ENCODE results near the gene CBR4.

The CBR4 gene

GRCh38 chr4:169010125-169011023, at the start of gene CBR4:
TSS of gene CBR4 (minus strand) at chr4:169010255. CDS start at chr4:169010089, 166 bp downstream.
- peaks cover 12 to 25% of the 10 kb centered on the region in 2 donors for H3K4me1 ChIP-seq (ENCODE audit: control insufficient read depth in 2 of 2, insufficient read depth in 2 of 2, low read length in 2 of 2)
- peak within 1 kb of the TSS; percentile 86 to 93 for H3K9ac ChIP-seq (ENCODE audit: low read depth in 1 of 2, low read length in 2 of 2)
- no peaks in the 10 kb centered on the region for H3K36me3 ChIP-seq (ENCODE audit: control insufficient read depth in 2 of 2, insufficient read depth in 2 of 2, low read length in 2 of 2)
- H3K4me3 ChIP-seq (ENCODE audit: low read length in 2 of 2) = peak within 1 kb of the TSS; percentile 88 to 95
- peak within 1 kb of the TSS; percentile 95 to 96 for H3K27ac ChIP-seq (ENCODE audit: low read depth in 2 of 2, low read length in 2 of 2)
- no peaks in the 10 kb centered on the region for H3K27me3 ChIP-seq (ENCODE audit: control insufficient read depth in 2 of 2, insufficient read depth in 2 of 2, low read length in 2 of 2)
- H3K9me3 ChIP-seq (ENCODE audit: control insufficient read depth in 2 of 2, low read length in 2 of 2) = no peaks in the 10 kb centered on the region

GRCh38 chr4:169059306-169060211, 49.5 kb upstream of the CBR4 start:
- Histone ChIP-seq H3K4me3 (ENCODE audit: low read length in 2 of 2) (no peak overlapping the region), H3K4me1 (ENCODE audit: control insufficient read depth in 2 of 2, insufficient read depth in 2 of 2, low read length in 2 of 2) (peaks cover 5 to 17% of the 10 kb centered on the region in 2 donors), H3K9me3 (ENCODE audit: control insufficient read depth in 2 of 2, low read length in 2 of 2) (no peaks in the 10 kb centered on the region), H3K27ac (ENCODE audit: low read depth in 2 of 2, low read length in 2 of 2) (peak overlapping the region in 1 of 2 donors; percentile 46), H3K9ac (ENCODE audit: low read depth in 1 of 2, low read length in 2 of 2) (peak overlapping the region in 1 of 2 donors; percentile 9), H3K27me3 (ENCODE audit: control insufficient read depth in 2 of 2, insufficient read depth in 2 of 2, low read length in 2 of 2) (no peaks in the 10 kb centered on the region), H3K36me3 (ENCODE audit: control insufficient read depth in 2 of 2, insufficient read depth in 2 of 2, low read length in 2 of 2) (no peaks in the 10 kb centered on the region)

- Histone ChIP-seq H3K36me3 (ENCODE audit: control insufficient read depth in 2 of 2, insufficient read depth in 2 of 2, low read length in 2 of 2) (no peaks in the 10 kb centered on the region), H3K9me3 (ENCODE audit: control insufficient read depth in 2 of 2, low read length in 2 of 2) (no peaks in the 10 kb centered on the region), H3K27me3 (ENCODE audit: control insufficient read depth in 2 of 2, insufficient read depth in 2 of 2, low read length in 2 of 2) (no peaks in the 10 kb centered on the region), H3K4me3 (ENCODE audit: low read length in 2 of 2) (no peak overlapping the region), H3K9ac (ENCODE audit: low read depth in 1 of 2, low read length in 2 of 2) (no peak overlapping the region), H3K27ac (ENCODE audit: low read depth in 2 of 2, low read length in 2 of 2) (no peak overlapping the region), H3K4me1 (ENCODE audit: control insufficient read depth in 2 of 2, insufficient read depth in 2 of 2, low read length in 2 of 2) (peaks cover 5 to 18% of the 10 kb centered on the region in 2 donors)
Observed at GRCh38 chr4:169058312-169058711, 48.3 kb upstream of the CBR4 start.

- H3K36me3 ChIP-seq (ENCODE audit: control insufficient read depth in 2 of 2, insufficient read depth in 2 of 2, low read length in 2 of 2) = no peaks in the 10 kb centered on the region
- H3K27me3 ChIP-seq (ENCODE audit: control insufficient read depth in 2 of 2, insufficient read depth in 2 of 2, low read length in 2 of 2) = no peaks in the 10 kb centered on the region
- no peak overlapping the region for H3K27ac ChIP-seq (ENCODE audit: low read depth in 2 of 2, low read length in 2 of 2)
- H3K4me3 ChIP-seq (ENCODE audit: low read length in 2 of 2) = no peak overlapping the region
- H3K4me1 ChIP-seq (ENCODE audit: control insufficient read depth in 2 of 2, insufficient read depth in 2 of 2, low read length in 2 of 2) = peaks cover 0 to 4% of the 10 kb centered on the region in 2 donors
- H3K9ac ChIP-seq (ENCODE audit: low read depth in 1 of 2, low read length in 2 of 2) = no peak overlapping the region
- H3K9me3 ChIP-seq (ENCODE audit: control insufficient read depth in 2 of 2, low read length in 2 of 2) = no peaks in the 10 kb centered on the region
Observed at GRCh38 chr4:169054879-169055278, 44.8 kb upstream of the CBR4 start.

- H3K27ac ChIP-seq (ENCODE audit: low read depth in 2 of 2, low read length in 2 of 2) = no peak overlapping the region
- no peak overlapping the region for H3K9ac ChIP-seq (ENCODE audit: low read depth in 1 of 2, low read length in 2 of 2)
- H3K4me3 ChIP-seq (ENCODE audit: low read length in 2 of 2) = no peak overlapping the region
- no peaks in the 10 kb centered on the region for H3K9me3 ChIP-seq (ENCODE audit: control insufficient read depth in 2 of 2, low read length in 2 of 2)
- peaks cover 0 to 4% of the 10 kb centered on the region in 2 donors for H3K4me1 ChIP-seq (ENCODE audit: control insufficient read depth in 2 of 2, insufficient read depth in 2 of 2, low read length in 2 of 2)
- H3K27me3 ChIP-seq (ENCODE audit: control insufficient read depth in 2 of 2, insufficient read depth in 2 of 2, low read length in 2 of 2) = no peaks in the 10 kb centered on the region
- H3K36me3 ChIP-seq (ENCODE audit: control insufficient read depth in 2 of 2, insufficient read depth in 2 of 2, low read length in 2 of 2) = no peaks in the 10 kb centered on the region
Observed at GRCh38 chr4:169052594-169052945, 42.5 kb upstream of the CBR4 start.

- Histone ChIP-seq H3K4me3 (ENCODE audit: low read length in 2 of 2) (no peak overlapping the region), H3K4me1 (ENCODE audit: control insufficient read depth in 2 of 2, insufficient read depth in 2 of 2, low read length in 2 of 2) (peaks cover 0 to 4% of the 10 kb centered on the region in 2 donors), H3K36me3 (ENCODE audit: control insufficient read depth in 2 of 2, insufficient read depth in 2 of 2, low read length in 2 of 2) (no peaks in the 10 kb centered on the region), H3K27me3 (ENCODE audit: control insufficient read depth in 2 of 2, insufficient read depth in 2 of 2, low read length in 2 of 2) (no peaks in the 10 kb centered on the region), H3K9ac (ENCODE audit: low read depth in 1 of 2, low read length in 2 of 2) (no peak overlapping the region), H3K9me3 (ENCODE audit: control insufficient read depth in 2 of 2, low read length in 2 of 2) (no peaks in the 10 kb centered on the region), H3K27ac (ENCODE audit: low read depth in 2 of 2, low read length in 2 of 2) (no peak overlapping the region)
Observed at GRCh38 chr4:169051761-169052593, 41.9 kb upstream of the CBR4 start.

- no peak overlapping the region for H3K9ac ChIP-seq (ENCODE audit: low read depth in 1 of 2, low read length in 2 of 2)
- H3K27me3 ChIP-seq (ENCODE audit: control insufficient read depth in 2 of 2, insufficient read depth in 2 of 2, low read length in 2 of 2) = no peaks in the 10 kb centered on the region
- H3K36me3 ChIP-seq (ENCODE audit: control insufficient read depth in 2 of 2, insufficient read depth in 2 of 2, low read length in 2 of 2) = no peaks in the 10 kb centered on the region
- H3K9me3 ChIP-seq (ENCODE audit: control insufficient read depth in 2 of 2, low read length in 2 of 2) = no peaks in the 10 kb centered on the region
- peaks cover 0 to 4% of the 10 kb centered on the region in 2 donors for H3K4me1 ChIP-seq (ENCODE audit: control insufficient read depth in 2 of 2, insufficient read depth in 2 of 2, low read length in 2 of 2)
- H3K27ac ChIP-seq (ENCODE audit: low read depth in 2 of 2, low read length in 2 of 2) = no peak overlapping the region
- no peak overlapping the region for H3K4me3 ChIP-seq (ENCODE audit: low read length in 2 of 2)
Observed at GRCh38 chr4:169050881-169051760, 41.1 kb upstream of the CBR4 start.

- Histone ChIP-seq H3K36me3 (ENCODE audit: control insufficient read depth in 2 of 2, insufficient read depth in 2 of 2, low read length in 2 of 2) (no peaks in the 10 kb centered on the region), H3K9ac (ENCODE audit: low read depth in 1 of 2, low read length in 2 of 2) (no peak overlapping the region), H3K4me3 (ENCODE audit: low read length in 2 of 2) (no peak overlapping the region), H3K27me3 (ENCODE audit: control insufficient read depth in 2 of 2, insufficient read depth in 2 of 2, low read length in 2 of 2) (no peaks in the 10 kb centered on the region), H3K4me1 (ENCODE audit: control insufficient read depth in 2 of 2, insufficient read depth in 2 of 2, low read length in 2 of 2) (peaks cover 0 to 4% of the 10 kb centered on the region in 2 donors), H3K27ac (ENCODE audit: low read depth in 2 of 2, low read length in 2 of 2) (no peak overlapping the region), H3K9me3 (ENCODE audit: control insufficient read depth in 2 of 2, low read length in 2 of 2) (no peaks in the 10 kb centered on the region)
Observed at GRCh38 chr4:169050284-169050683, 40.2 kb upstream of the CBR4 start.

GRCh38 chr4:169048868-169049414, 38.9 kb upstream of the CBR4 start:
- Histone ChIP-seq H3K4me1 (ENCODE audit: control insufficient read depth in 2 of 2, insufficient read depth in 2 of 2, low read length in 2 of 2) (no peaks in the 10 kb centered on the region), H3K9me3 (ENCODE audit: control insufficient read depth in 2 of 2, low read length in 2 of 2) (no peaks in the 10 kb centered on the region), H3K4me3 (ENCODE audit: low read length in 2 of 2) (no peak overlapping the region), H3K9ac (ENCODE audit: low read depth in 1 of 2, low read length in 2 of 2) (no peak overlapping the region), H3K36me3 (ENCODE audit: control insufficient read depth in 2 of 2, insufficient read depth in 2 of 2, low read length in 2 of 2) (no peaks in the 10 kb centered on the region), H3K27ac (ENCODE audit: low read depth in 2 of 2, low read length in 2 of 2) (no peak overlapping the region), H3K27me3 (ENCODE audit: control insufficient read depth in 2 of 2, insufficient read depth in 2 of 2, low read length in 2 of 2) (no peaks in the 10 kb centered on the region)

Data from mucosa of rectum (tissue), 2 donors.